OCI-LY7 (cell line): ENCODE results near the gene PMM2.

Source experiments
- EZH2phosphoT487 ChIP-seq: fragments of 200-600 bp; sonication (generic); IDR thresholded peaks from 2 replicates; pipeline ENCODE4 v1.6.1; 2018; ENCODE audit warnings: low read depth, borderline replicate concordance, mild to moderate bottlenecking, mixed run types, antibody characterized with exemption, low read length, moderate library complexity, mixed read lengths
- TF ChIP-seq, protein P1 (sequence below): fragments of 200-600 bp; sonication (generic); conservative IDR thresholded peaks from 2 replicates; pipeline ENCODE4 v1.5.1; 2014; ENCODE audit warnings: mild to moderate bottlenecking, antibody characterized with exemption, low read length, moderate library complexity, mixed read lengths

DNA sequence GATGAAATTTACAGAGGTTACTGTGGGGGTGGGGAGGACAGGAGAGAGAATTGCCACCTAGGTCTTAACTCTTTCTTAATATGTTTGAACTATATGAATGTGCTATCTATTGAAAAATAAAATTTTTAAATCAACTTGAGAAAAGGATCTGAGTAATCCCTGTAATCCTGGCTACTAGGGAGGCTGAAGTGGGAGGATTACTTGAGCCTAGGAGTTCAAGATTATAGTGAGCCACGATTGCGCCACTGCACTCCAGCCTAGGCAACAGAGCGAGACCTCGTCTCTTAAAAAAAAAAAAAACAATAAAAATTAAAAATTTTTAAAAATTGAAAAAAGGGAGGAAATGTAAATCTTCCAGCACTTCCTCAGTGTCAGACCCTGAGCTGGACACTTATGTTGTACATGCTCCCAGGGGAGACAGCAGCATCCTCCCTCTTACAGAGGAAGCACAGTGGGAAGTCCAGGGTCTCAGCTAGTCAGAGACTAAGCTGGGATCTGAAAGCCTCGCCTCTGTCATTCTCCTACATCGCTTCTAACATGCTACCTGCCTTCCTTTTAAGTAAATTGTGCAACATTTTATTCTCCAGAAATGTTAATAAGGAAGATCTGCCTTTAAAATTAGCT is 21.9 kb downstream of the PMM2 start:
- TF ChIP-seq, protein P1, sequence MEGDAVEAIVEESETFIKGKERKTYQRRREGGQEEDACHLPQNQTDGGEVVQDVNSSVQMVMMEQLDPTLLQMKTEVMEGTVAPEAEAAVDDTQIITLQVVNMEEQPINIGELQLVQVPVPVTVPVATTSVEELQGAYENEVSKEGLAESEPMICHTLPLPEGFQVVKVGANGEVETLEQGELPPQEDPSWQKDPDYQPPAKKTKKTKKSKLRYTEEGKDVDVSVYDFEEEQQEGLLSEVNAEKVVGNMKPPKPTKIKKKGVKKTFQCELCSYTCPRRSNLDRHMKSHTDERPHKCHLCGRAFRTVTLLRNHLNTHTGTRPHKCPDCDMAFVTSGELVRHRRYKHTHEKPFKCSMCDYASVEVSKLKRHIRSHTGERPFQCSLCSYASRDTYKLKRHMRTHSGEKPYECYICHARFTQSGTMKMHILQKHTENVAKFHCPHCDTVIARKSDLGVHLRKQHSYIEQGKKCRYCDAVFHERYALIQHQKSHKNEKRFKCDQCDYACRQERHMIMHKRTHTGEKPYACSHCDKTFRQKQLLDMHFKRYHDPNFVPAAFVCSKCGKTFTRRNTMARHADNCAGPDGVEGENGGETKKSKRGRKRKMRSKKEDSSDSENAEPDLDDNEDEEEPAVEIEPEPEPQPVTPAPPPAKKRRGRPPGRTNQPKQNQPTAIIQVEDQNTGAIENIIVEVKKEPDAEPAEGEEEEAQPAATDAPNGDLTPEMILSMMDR, result no peak
- TF ChIP-seq EZH2phosphoT487, result no peak
